GM19438 (cell line): Measurements from ENCODE around the gene SMR3B.

ENCODE experiments used
- ATAC-seq: cut with Tn5 transposase; IDR thresholded peaks from one replicate; pipeline ENCODE4 v1.9.1; 2021; ENCODE audit warnings: low read depth; ENCODE audit not compliant: unreplicated experiment

Gene SMR3B

DNA sequence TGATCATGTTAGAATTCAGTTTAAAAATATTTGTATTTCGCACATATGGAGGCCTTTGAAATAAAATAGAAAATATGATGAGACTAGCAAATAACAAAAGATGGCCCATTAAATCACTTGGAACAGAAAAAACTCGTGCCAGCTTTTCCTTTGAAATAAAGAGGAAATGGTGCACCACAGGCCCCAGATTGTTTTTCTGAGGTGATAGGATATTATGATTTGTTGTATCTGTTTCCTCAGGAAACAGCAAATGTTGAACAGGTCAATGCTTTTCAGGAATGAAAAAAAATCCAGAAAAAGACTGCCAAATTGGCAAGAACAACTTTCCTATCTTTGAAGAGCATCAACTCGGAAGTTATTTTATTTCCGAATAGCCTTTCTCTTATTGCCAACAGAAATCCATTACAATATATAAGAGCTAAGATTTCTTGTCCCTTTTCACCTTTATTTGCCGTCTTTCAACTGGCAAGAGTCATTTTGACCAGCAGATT, at the start of gene SMR3B:
Gene SMR3B, plus strand, starts transcription at position 441 of the 491 bp plus-strand sequence. CDS start 1,380 bp downstream, outside the sequence.
- ATAC-seq, result no peak

DNA sequence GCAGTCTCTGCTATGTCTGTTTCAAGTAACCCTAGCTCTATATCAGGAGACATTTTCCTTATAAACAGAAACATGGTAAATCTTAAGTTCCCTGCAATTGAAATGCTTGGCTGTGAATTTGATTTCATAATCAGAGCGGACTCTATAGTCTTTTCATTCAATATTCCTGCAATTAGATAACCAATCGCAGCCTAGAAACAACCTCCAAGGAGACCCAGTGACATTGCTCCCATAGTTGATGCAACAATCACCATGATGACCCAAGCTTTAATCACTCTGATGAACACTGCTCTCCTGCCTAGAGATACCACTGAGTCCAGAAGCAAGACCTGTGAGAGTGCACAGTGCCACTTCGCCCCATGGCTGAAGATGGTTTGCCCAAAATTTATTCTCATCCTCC, 48.2 kb upstream of the SMR3B start, which contains the start of gene CABS1:
Gene CABS1, plus strand, starts transcription at position 301 of the 400 bp plus-strand sequence. Its CDS starts 59 bp downstream, at position 360.
- ATAC-seq, result no peak

GRCh38 chr4:70336043-70336442, 46.9 kb upstream of the SMR3B start:
- no peak for ATAC-seq

DNA sequence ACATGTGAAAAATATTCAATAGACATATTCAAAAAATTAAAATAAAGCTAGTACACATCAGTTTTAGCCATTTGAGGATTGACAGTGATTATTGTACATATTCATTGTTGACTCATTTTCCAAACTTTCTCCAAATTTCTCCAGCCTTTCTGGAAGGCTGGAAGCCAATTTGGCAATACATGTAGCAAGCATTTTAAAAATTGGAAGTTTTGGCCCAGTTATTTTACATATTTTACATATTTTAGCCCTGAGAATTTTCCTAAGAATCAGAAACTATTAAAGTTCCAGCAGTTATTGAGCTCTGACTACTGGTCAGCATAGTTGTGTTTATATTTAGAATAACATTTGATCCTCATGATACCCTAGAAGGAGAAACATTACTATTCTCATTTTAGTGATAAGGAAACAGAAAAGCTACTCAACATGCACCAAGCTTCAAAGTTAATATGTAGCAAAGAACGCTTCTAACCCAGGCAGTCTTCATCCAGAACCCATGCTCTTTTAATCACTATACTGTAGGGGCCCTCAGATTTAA, 45.0 kb upstream of the SMR3B start:
- no peak for ATAC-seq

DNA sequence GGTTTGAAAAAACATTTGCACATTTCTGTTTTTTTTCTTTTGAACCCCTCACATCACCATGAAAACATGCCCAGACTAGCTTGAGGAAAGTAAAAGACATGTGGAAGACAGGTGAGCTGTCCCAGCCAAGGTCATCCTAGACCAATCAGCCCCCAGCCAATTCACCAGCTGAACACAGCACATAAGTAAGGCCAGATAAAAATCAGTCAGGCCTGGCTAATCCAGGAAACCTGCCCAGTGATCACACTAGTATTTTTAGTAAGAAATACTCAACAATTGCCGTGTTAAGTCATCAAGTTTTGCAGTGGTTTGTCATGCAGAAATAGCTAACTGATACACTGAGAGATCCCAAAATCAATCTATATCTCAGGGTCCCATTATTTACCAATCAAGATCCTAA, 26.7 kb upstream of the SMR3B start:
- ATAC-seq, result no peak

DNA sequence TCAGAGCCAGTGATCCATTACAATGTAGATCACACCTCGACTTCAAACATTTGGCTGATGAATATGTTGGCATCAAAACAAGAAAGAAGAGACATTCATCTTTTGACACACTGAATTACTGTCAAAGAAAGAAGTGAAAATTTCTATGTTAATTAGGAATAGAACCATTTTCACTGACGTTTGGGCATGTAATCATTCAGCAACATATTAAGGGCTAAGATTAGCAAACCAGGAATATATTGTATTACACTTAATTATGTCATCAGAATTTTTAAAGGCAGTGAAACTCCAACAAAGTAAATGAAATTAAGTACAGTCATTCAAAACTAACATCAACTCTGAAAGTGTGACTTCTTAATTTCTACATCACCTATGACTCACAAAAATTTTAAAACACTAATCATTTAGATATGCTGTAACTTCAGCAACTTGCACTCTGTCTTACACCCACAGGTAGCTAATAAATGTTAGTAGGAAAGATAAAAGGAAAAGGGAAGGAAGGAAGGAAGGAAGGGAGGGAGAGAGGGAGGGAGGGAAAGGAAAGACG, 23.7 kb upstream of the SMR3B start:
- no peak for ATAC-seq

GRCh38 chr4:70360460-70360859, 22.5 kb upstream of the SMR3B start, which contains the start of gene SMR3A:
Gene SMR3A (plus strand): TSS chr4:70360760. CDS start chr4:70362116, 1,356 bp downstream.
- no peak for ATAC-seq

DNA sequence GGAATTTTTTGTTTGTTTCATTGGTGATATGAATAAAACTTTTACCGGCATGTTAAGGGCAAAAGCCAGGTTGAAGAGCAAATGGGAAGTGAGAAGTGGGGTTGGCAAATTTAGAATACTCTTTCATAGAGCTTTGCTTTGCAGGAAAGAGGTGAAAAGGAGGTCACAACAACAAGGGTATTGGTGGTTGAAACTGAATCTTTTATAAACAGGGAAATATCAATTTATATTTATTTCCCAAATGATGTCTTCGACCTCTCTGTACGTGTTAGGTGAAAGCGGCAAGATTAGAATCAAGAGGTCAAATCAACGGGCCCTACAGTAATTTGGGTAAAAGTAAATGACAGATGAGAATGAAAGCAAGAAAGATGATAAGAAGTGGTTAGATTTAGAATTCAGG, 18.9 kb upstream of the SMR3B start:
- ATAC-seq, result no peak

GRCh38 chr4:70365479-70365878, 17.5 kb upstream of the SMR3B start:
- ATAC-seq, result no peak

GRCh38 chr4:70367813-70368212, 15.1 kb upstream of the SMR3B start:
- ATAC-seq, result no peak

GRCh38 chr4:70371987-70372386, 10.9 kb upstream of the SMR3B start:
- ATAC-seq, result no peak

GRCh38 chr4:70372760-70373159, 10.2 kb upstream of the SMR3B start:
- ATAC-seq, result no peak

DNA sequence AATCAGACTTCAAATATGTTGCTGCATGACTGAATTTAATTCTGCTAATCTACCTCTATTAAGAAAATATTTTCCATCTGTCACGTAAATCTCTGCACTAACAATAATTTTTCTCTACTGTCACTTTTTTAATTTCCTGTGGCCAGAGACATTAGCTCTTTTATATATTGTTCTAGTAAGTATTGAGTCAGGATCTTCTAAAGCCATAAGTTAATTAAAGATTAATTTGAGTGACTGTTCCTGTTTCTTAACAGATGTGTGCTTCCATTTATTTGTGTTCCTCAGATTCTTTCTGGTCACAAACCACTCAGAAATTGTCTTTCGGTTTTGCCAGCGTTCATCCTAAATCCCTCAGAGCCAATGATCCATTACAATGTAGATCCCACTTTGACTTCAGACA, 2.4 kb upstream of the SMR3B start:
- no peak for ATAC-seq

- peak; percentile 71 for ATAC-seq
These were observed 9.3 kb downstream of the SMR3B start for GRCh38 chr4:70392057-70392776.

- no peak for ATAC-seq
These were observed 14.6 kb downstream of the SMR3B start, which contains the start of gene OPRPN for GRCh38 chr4:70397580-70397979. Gene OPRPN (plus strand): TSS chr4:70397940. CDS start chr4:70399286, 1,346 bp downstream.

DNA sequence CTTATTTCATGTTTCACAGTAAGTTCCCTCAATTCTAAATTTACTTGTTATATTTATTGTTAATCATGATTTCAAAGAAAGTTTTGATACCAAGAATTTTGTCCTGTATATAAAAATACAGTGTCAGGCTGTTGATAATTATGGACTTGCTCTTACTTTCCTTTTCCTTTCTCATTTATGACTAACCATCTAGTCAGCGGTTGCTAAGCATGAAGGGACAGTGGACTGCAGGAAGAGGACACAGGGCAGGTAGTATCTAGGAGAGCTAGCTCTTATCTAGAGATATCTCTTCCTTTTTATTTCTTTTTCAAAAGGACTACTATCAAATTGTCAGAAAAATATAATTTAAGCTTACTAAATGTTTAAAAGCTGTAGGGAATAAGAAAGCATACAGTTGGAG, 16.4 kb downstream of the SMR3B start:
- ATAC-seq, result no peak

DNA sequence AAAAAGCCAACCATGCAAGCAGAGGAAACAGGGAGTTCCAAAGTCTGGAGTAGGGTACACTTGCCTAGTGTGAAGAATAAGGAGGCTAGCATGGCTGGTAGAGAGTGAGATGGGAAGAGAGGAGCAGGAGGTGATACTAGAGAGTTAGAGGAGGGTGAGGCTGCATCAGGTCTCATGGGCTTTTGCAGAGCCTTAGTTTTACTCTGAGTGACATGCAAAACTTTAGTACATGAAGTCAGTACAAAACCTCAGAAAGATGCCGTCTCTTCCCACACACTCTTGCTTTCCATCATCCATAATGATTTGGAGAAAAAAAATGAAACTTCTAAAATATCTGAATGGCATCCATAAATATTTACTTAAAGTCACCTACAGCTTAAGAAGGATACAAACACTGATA, 19.8 kb downstream of the SMR3B start:
- ATAC-seq, result no peak

DNA sequence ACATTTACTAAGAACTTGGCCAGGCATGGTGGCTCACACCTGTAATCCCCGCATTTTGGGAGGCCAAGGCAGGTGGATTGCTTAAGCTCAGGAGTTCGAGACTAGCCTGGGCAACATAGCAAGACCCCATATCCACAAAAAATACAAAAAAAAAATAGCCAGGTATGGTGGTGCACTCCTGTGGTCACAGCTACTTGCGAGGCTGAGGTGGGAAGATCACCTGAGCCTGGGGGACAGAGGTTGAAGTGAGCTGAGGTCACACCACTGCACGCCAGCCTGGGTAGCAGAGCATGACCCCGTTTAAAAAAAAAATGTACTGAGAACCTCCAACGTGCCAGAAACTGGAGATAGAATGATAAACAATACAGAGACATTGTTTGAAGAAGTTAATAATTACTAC, 22.8 kb downstream of the SMR3B start:
- peak; percentile 82 for ATAC-seq

GRCh38 chr4:70425306-70425705, 42.4 kb downstream of the SMR3B start:
- ATAC-seq, result no peak

- ATAC-seq, result no peak
These were observed 43.9 kb downstream of the SMR3B start for GRCh38 chr4:70426789-70427188.

- no peak for ATAC-seq
These were observed 54.3 kb downstream of the SMR3B start for GRCh38 chr4:70437197-70437596.
